ENCODE data around the gene VWA5B2.
"Not testable (repeated sequence)": the region's sequence is repeated elsewhere in the genome, so short reads cannot be mapped to it uniquely, and the experiment has no call there.

The VWA5B2 gene

DNA sequence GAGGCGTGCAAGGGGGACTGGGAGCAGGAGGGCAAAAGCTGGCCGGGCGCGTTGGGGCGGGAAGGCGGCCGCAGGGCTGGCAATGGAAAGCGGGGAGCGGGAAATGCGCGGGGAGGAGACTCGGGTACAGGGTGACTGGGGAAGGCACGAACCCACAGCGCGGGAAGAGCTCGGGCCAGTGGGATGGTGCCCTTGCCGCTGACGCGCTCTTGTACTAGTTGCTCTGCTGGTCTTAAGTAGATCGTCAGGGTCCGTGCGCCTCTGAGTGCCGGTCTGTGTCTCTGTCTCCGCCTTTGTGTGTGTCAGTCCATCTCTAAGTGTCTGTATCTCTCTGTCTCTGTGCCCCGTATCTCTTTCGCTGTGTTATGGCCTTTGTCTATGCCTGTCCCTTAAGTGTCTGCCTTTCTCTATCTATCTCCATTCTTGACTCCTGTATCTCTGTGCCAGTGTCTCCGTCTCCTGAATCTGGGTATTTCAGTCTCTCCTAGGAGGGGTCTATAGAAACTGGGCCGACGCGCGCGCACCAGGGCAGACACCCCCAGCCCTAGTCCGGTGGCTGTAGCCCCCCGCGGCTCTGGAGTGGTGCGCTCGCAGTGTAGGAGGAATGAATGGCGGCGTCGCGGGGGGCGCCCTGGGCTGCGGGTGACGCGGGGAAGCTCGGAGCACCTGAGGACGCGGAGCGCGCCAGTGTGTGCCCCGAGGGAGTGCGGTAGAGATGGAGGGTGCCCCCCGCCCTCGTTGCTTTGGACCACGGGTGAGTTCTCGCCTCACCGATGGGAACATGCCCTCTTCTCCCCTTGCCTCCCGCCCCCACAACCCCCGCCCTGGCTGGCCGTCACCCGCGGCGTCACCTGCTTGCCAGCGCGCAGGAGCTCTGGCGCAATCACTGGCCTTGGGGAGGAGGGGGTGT is 32.7 kb downstream of the VWA5B2 start:
- peak in 2 of 10 donors; percentile 35 to 83 for DNase-seq
- intact Hi-C loops (cut with DNase I): no loop called here

DNA sequence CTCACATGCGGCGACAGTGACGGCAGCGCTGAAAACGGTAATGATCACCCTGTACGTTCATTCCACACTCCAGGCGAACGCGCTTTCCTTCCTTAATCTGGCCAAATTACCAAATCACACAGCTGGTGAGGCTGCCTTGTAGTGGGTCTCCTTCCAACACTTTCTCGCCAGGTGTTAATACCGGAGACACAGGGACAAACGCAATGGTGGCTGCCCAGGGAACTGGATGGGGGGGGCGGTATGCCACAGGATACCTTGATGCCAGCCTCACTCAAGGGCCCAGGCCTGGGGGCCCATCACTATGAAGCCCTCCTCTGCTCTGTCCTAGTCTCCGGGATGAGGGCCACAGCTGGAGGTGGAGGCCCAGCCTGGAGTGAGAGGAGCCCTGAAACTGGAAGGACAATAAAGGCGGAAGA is 33.4 kb downstream of the VWA5B2 start:
- intact Hi-C loops (cut with DNase I): no loop called here
- no peak for DNase-seq

DNA sequence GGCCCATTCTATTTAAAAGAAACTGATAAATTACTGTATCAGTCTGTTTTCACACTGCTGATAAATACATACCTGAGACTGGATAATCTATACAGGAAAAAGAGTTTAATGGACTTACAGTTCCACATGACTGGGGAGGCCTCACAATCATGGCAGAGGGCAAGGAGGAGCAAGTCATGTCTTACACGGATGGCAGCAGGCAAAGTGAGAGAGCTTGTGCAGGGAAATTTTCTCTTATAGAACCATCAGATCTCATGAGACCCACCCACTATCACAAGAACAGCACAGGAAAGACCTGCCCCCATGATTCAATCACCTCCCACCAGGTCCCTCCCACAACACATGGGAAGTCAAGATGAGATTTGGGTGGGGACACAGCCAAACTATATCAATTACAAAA is 37.9 kb downstream of the VWA5B2 start:
- DNase-seq; intact Hi-C loops (cut with DNase I): not testable (repeated sequence)

DNA sequence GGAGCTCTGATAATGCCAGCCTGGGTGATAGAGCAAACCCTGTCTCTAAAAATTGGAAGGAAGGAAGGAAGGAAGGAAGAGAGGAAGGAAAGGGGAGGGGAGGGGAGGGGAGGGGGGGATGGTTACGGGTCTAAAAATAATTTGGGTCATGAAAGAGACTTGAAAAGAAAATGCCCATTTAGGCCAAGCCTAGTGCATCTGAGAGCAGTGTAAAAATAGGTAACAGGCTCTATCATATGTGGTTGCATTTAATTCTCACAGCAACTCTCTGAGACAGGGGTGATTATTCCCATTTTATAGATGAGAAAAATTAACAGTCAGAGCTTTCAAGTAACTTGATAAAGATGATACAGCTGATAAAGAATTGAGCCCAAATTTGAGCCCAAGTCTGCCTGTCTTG is 42.9 kb downstream of the VWA5B2 start:
- intact Hi-C loops (cut with DNase I): no loop called here
- DNase-seq: no peak

GRCh38 chr3:184275381-184275701 is 46.0 kb downstream of the VWA5B2 start:
- DNase-seq: peak in 1 of 10 donors; percentile 72
- intact Hi-C loops (cut with DNase I): no loop called here

GRCh38 chr3:184275961-184276910 is 46.9 kb downstream of the VWA5B2 start, which contains the start of gene ECE2:
TSS of gene ECE2 (plus strand) at chr3:184276022. CDS start at chr3:184276154, 132 bp downstream.
- intact Hi-C loops (cut with DNase I): no loop called here

GRCh38 chr3:184277366-184277765 is 48.0 kb downstream of the VWA5B2 start:
- intact Hi-C loops (cut with DNase I): no loop called here
- no peak for DNase-seq

More at GRCh38 chr3:184275961-184276910, 46.9 kb downstream of the VWA5B2 start, which contains the start of gene ECE2:
- peak in 1 of 10 donors; percentile 84 for DNase-seq

DNA sequence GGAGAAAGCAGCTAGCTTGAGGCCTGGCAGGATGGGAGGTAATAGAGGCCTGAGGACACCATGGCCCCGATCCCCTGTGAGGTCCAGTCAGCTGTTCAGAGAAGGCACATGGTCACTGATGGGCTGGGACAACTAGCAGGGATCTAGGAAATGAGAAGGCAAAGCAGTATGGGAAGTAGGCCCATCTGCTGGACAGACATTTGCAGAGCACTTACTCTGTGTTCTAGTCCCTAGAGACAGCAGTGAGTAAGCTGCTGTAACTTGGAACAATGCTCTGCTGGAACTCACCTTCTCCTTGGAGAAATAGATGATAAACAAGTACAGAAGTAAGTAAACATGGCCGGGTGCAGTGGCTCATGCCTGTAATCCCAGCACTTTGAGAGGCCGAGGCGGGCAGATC is 53.6 kb downstream of the VWA5B2 start:
- DNase-seq: peak in 2 of 10 donors; percentile 9 to 22
- intact Hi-C loops (cut with DNase I): no loop called here

DNA sequence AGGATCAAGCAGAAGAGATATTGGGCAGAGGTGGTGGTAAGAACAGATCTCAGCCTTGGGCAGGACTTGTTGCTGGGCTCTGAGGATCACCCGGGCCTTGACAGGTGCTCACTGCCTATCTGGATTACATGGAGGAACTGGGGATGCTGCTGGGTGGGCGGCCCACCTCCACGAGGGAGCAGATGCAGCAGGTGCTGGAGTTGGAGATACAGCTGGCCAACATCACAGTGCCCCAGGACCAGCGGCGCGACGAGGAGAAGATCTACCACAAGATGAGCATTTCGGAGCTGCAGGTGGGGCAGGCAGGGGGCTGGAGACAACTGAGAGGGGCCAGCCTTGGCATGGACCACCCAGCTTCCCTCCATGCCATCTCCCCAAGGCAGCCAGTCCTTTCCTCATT is 54.3 kb downstream of the VWA5B2 start:
- DNase-seq: peak in 2 of 10 donors; percentile 46 to 52
- intact Hi-C loops (cut with DNase I): no loop called here

DNA sequence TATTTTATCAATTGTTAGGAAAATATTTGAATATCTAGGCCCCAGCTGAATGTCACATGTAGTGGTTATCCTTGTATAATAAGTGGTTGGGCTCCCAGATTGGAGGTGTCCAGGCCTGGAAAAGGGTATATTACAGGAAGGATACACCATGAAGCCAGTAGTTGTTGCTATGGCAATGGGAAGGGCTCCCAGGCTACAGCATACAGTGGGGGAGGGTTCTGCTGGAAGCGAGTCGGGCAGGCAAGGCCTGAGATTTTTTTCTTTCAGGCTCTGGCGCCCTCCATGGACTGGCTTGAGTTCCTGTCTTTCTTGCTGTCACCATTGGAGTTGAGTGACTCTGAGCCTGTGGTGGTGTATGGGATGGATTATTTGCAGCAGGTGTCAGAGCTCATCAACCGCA is 55.3 kb downstream of the VWA5B2 start:
- DNase-seq: peak; percentile 53 to 96 (median 76)

GRCh38 chr3:184289426-184289938 is 60.1 kb downstream of the VWA5B2 start:
- DNase-seq: peak in 9 of 10 donors; percentile 26 to 93 (median 60)
- intact Hi-C loops (cut with DNase I): loop anchor here (1.0 to 5.0 kb wide), 2 partner anchors 37 to 394 kb away; no protein-coding TSS in a partner anchor

More for the DNA sequence above, 55.3 kb downstream of the VWA5B2 start:
- intact Hi-C loops (cut with DNase I): loop anchor here (5.0 kb wide), 1 partner anchor 32 kb away; no protein-coding TSS in a partner anchor

GRCh38 chr3:184290331-184290730 is 60.9 kb downstream of the VWA5B2 start:
- DNase-seq: peak in 2 of 10 donors; percentile 45 to 54
- intact Hi-C loops (cut with DNase I): no loop called here

DNA sequence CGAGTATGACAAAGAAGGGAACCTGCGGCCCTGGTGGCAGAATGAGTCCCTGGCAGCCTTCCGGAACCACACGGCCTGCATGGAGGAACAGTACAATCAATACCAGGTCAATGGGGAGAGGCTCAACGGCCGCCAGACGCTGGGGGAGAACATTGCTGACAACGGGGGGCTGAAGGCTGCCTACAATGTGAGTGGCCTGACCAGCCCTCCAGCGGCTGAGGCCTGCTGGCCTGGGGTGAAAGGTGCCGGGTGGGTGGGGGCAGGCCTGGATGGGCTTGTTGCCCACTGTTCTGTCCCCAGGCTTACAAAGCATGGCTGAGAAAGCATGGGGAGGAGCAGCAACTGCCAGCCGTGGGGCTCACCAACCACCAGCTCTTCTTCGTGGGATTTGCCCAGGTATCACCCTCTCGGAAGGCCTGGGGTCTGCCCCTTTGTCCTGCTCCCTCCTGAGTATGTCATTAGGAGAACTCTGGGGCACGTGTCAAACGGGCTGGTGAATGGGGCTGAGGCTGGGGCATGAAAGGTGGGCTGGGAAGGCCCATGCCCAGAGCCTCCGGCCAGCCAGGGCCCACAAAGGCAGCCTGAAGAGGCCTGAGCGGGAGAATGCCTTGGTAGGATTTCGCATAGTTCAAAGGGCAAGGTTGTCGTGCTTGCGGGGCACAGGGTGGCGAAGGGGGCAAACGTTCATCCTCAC is 61.8 kb downstream of the VWA5B2 start:
- intact Hi-C loops (cut with DNase I): no loop called here
- DNase-seq: peak in 2 of 10 donors; percentile 54 to 65
